HL-60 (cell line): ENCODE data around the gene MRAP2.

Experiments used
- DNase-seq, 2 experiments: peaks; one replicate each; pipeline ENCODE4 v3.0.0-alpha.2; 2010 to 2020; ENCODE audit warnings: low read depth in 1 of 2, low spot score in 1 of 2
- H3K27ac ChIP-seq: fragments of 250-450 bp; sonication (Bioruptor Pico); replicated peaks from 2 replicates; pipeline ENCODE4 v1.5.1; 2020; ENCODE audit warnings: mild to moderate bottlenecking, moderate library complexity
- H3K27me3 ChIP-seq: fragments of 250-450 bp; sonication (Bioruptor Pico); 2 replicates; pipeline ENCODE4 v1.5.1; 2021; ENCODE audit warnings: mild to moderate bottlenecking, moderate library complexity; ENCODE audit not compliant: insufficient read depth, poor library complexity, severe bottlenecking
- H3K4me3 ChIP-seq: replicated peaks from 2 replicates; pipeline ENCODE4 v1.5.1; 2011; ENCODE audit warnings: mild to moderate bottlenecking, control low read depth, low read length; ENCODE audit not compliant: insufficient read depth
- GABPA ChIP-seq: IDR thresholded peaks from 2 replicates; pipeline ENCODE4 v1.6.1; 2012; ENCODE audit warnings: low read depth
- POLR2AphosphoS5 ChIP-seq: IDR thresholded peaks from 2 replicates; pipeline ENCODE4 v1.6.1; 2012; ENCODE audit warnings: low read depth
- SPI1 ChIP-seq: IDR thresholded peaks from 2 replicates; pipeline ENCODE4 v1.6.1; 2012; ENCODE audit warnings: low read depth, mild to moderate bottlenecking, borderline replicate concordance
- TF ChIP-seq, protein P1 (sequence below): IDR thresholded peaks from one replicate; pipeline ENCODE4 v1.5.1; 2011; ENCODE audit warnings: low read length, control low read depth, inconsistent platforms; ENCODE audit not compliant: insufficient read depth
- TF ChIP-seq, protein P2 (sequence below): IDR thresholded peaks from 2 replicates; pipeline ENCODE4 v1.6.1; 2012; ENCODE audit warnings: low read depth; ENCODE audit not compliant: insufficient replicate concordance

MRAP2 gene

DNA sequence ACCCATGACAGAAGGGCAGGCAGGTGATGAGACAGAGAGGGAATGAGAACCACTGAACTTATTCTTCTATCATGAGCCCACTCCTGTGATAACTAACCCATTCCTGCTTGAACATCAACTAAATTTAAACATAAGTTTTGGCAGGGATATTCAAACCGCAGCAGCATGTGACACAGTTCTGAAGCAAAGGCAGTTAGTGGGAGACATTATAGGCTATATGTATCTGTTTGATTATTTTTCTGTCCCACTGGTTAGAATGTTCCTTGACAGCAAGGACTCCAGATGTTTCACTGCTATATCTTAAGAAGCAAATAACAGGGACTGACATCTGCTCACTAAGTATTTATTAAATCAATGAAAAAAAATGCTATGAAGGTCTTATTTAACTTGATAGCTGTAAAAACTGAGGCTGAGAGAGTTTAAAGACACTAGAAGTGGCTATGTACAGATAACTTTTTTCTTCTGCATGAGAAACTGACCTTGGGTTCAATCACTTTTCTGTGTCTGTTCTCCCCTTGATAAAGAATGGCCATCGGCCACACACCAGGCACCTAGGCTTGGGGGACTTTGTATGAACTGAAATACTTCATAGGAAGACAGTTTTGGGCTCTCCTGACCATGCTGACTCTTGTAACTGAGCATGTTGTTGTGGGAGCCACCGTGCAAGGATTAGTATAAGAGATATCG lies 102.9 kb downstream of the MRAP2 start:
- TF ChIP-seq, protein P1, sequence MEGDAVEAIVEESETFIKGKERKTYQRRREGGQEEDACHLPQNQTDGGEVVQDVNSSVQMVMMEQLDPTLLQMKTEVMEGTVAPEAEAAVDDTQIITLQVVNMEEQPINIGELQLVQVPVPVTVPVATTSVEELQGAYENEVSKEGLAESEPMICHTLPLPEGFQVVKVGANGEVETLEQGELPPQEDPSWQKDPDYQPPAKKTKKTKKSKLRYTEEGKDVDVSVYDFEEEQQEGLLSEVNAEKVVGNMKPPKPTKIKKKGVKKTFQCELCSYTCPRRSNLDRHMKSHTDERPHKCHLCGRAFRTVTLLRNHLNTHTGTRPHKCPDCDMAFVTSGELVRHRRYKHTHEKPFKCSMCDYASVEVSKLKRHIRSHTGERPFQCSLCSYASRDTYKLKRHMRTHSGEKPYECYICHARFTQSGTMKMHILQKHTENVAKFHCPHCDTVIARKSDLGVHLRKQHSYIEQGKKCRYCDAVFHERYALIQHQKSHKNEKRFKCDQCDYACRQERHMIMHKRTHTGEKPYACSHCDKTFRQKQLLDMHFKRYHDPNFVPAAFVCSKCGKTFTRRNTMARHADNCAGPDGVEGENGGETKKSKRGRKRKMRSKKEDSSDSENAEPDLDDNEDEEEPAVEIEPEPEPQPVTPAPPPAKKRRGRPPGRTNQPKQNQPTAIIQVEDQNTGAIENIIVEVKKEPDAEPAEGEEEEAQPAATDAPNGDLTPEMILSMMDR: no peak
- TF ChIP-seq GABPA (no peak), POLR2AphosphoS5 (no peak), SPI1 (no peak)
- TF ChIP-seq, protein P2, sequence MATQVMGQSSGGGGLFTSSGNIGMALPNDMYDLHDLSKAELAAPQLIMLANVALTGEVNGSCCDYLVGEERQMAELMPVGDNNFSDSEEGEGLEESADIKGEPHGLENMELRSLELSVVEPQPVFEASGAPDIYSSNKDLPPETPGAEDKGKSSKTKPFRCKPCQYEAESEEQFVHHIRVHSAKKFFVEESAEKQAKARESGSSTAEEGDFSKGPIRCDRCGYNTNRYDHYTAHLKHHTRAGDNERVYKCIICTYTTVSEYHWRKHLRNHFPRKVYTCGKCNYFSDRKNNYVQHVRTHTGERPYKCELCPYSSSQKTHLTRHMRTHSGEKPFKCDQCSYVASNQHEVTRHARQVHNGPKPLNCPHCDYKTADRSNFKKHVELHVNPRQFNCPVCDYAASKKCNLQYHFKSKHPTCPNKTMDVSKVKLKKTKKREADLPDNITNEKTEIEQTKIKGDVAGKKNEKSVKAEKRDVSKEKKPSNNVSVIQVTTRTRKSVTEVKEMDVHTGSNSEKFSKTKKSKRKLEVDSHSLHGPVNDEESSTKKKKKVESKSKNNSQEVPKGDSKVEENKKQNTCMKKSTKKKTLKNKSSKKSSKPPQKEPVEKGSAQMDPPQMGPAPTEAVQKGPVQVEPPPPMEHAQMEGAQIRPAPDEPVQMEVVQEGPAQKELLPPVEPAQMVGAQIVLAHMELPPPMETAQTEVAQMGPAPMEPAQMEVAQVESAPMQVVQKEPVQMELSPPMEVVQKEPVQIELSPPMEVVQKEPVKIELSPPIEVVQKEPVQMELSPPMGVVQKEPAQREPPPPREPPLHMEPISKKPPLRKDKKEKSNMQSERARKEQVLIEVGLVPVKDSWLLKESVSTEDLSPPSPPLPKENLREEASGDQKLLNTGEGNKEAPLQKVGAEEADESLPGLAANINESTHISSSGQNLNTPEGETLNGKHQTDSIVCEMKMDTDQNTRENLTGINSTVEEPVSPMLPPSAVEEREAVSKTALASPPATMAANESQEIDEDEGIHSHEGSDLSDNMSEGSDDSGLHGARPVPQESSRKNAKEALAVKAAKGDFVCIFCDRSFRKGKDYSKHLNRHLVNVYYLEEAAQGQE: no peak
- H3K4me3 ChIP-seq: no peak overlapping the region
- no peak overlapping the region for H3K27ac ChIP-seq
- no peaks in the 10 kb centered on the region for H3K27me3 ChIP-seq
- no peak for DNase-seq

DNA sequence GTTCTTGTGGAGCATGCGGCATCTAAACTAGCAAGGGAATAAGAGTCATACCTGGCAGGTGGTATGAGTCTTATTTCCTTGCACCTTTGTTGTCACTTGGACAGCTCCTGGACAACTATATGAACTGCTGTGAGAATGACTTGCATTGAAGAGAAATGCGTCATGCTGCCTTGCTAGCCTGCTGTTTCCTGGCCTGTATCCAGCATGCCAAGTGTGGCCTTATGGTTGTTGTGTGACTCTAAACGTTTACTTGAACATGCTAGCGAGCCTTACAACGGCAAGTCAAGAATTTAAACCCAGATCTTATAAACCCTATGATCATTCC lies 103.4 kb downstream of the MRAP2 start:
- no peak overlapping the region for H3K27ac ChIP-seq
- TF ChIP-seq POLR2AphosphoS5: no peak
- TF ChIP-seq SPI1: no peak
- TF ChIP-seq, protein P2: no peak
- no peak for TF ChIP-seq GABPA
- TF ChIP-seq, protein P1: no peak
- H3K4me3 ChIP-seq: no peak overlapping the region
- no peak for DNase-seq
- H3K27me3 ChIP-seq: no peaks in the 10 kb centered on the region

DNA sequence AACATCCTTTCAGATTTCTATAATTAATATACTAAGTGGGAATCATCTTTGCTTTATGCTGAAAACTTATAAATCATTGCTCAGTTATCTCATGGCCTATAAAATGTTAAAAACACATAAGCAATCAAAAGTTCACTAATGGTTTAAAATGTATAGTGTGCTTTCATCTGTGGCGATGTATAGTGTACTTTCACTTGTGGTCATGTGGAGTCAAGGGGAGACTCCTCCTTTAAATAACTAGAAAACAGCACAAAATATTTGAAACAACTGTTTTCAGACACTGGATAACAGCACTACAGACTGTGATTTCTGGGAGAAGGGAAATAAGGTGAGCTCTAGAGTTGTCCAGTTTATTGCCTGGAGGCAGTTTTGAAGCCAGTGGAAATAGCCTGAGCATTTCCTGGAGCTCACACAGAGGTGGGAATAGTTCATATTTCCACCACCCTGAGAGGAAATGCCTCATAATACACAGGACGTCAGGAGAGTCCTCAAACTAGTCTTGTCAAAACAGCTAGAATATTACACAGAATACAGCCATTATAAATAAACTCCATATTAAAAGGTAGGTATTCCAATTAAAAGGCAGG lies 104.5 kb downstream of the MRAP2 start:
- no peak for TF ChIP-seq SPI1
- H3K27me3 ChIP-seq: no peaks in the 10 kb centered on the region
- H3K27ac ChIP-seq: no peak overlapping the region
- no peak overlapping the region for H3K4me3 ChIP-seq
- no peak for DNase-seq

DNA sequence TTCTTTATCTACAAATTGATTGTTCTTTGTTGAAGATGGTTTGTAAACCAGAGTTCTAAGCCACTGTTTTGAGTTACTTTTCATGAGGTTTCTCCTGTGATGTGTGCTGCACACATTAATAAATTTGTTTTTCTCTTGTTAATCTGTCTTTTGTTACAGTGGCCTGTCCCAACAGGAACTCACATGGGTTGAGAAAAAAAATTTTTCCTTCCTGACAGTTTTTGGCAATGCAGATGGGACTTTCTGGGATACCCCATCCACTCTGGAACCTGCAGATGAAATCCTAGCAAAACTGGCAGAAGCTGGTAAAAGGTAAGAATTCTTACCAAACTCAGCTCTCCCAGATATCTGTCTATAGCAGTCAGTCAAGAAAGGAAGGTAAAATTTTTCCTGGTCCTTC lies 105.7 kb downstream of the MRAP2 start:
- no peaks in the 10 kb centered on the region for H3K27me3 ChIP-seq
- no peak overlapping the region for H3K4me3 ChIP-seq
- TF ChIP-seq, protein P2: no peak
- TF ChIP-seq, protein P1: no peak
- no peak for TF ChIP-seq GABPA
- H3K27ac ChIP-seq: no peak overlapping the region
- DNase-seq: no peak
